ENCODE results near the gene CTNNA3. TPM values are rescaled to one million over a fixed set of nuclear protein-coding genes. Genes with fewer than 3 reads are reported as not detected.
"Not testable (repeated sequence)": the region's sequence is repeated elsewhere in the genome, so short reads cannot be mapped to it uniquely, and the experiment has no call there.

The CTNNA3 gene
- total RNA-seq, 1 donor from 2014 or later, result 0.92 TPM

DNA sequence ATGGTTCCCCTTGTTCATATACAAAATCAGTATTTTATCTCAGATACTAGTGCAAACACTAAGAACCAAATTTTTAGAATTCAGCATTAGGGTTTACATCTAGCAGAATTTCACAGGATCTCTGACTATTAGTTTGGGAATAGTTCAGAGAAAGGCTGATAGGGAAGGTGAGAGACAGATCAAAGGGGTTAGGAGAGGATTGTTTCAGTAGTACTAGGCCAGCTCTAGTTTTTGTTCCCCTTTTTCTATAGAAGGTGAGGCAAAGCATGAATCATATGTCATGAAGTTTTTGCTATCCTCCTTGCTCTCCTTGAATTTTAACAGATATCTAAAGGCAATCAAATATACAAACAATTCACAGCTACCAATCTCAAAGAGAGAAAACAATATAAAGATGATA, 26.1 kb upstream of the CTNNA3 start:
- Mint-ChIP-seq H3K9me3 (ENCODE audit: low read depth) (no peaks in the 10 kb centered on the region), H3K27ac (ENCODE audit: unreplicated experiment) (no peak overlapping the region), H3K27me3 (ENCODE audit: low read depth) (peaks cover 29% of the 10 kb centered on the region), H3K4me3 (ENCODE audit: unreplicated experiment) (no peak overlapping the region), H3K4me1 (ENCODE audit: low read depth) (no peaks in the 10 kb centered on the region), H3K36me3 (ENCODE audit: low read depth) (no peaks in the 10 kb centered on the region)
- no peak for DNase-seq (ENCODE audit: low spot score)
- TF ChIP-seq, protein P1, sequence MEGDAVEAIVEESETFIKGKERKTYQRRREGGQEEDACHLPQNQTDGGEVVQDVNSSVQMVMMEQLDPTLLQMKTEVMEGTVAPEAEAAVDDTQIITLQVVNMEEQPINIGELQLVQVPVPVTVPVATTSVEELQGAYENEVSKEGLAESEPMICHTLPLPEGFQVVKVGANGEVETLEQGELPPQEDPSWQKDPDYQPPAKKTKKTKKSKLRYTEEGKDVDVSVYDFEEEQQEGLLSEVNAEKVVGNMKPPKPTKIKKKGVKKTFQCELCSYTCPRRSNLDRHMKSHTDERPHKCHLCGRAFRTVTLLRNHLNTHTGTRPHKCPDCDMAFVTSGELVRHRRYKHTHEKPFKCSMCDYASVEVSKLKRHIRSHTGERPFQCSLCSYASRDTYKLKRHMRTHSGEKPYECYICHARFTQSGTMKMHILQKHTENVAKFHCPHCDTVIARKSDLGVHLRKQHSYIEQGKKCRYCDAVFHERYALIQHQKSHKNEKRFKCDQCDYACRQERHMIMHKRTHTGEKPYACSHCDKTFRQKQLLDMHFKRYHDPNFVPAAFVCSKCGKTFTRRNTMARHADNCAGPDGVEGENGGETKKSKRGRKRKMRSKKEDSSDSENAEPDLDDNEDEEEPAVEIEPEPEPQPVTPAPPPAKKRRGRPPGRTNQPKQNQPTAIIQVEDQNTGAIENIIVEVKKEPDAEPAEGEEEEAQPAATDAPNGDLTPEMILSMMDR (IDR thresholded peaks at IDR 0.05), result no peak

DNA sequence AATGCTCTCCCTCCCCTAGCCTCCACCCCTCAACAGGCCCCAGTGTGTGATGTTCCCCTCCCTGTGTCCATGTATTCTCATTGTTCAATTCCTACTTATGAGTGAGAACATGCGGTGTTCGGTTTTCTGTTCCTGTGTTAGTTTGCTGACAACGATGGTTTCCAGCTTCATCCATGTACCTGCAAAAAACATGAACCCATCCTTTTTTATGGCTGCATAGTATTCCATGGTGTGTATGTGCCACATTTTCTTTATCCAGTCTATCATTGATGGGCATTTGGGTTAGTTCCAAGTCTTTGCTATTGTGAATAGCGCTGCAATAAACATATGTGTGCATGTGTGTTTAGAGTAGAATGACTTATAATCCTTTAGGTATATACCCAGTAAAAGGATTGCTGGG, 20.5 kb upstream of the CTNNA3 start:
- H3K36me3 Mint-ChIP-seq (ENCODE audit: low read depth); H3K27ac Mint-ChIP-seq (ENCODE audit: unreplicated experiment); H3K4me3 Mint-ChIP-seq (ENCODE audit: unreplicated experiment); H3K9me3 Mint-ChIP-seq (ENCODE audit: low read depth); DNase-seq (ENCODE audit: low spot score); H3K4me1 Mint-ChIP-seq (ENCODE audit: low read depth): not testable (repeated sequence)
- H3K27me3 Mint-ChIP-seq (ENCODE audit: low read depth), result peaks cover 25% of the 10 kb centered on the region

DNA sequence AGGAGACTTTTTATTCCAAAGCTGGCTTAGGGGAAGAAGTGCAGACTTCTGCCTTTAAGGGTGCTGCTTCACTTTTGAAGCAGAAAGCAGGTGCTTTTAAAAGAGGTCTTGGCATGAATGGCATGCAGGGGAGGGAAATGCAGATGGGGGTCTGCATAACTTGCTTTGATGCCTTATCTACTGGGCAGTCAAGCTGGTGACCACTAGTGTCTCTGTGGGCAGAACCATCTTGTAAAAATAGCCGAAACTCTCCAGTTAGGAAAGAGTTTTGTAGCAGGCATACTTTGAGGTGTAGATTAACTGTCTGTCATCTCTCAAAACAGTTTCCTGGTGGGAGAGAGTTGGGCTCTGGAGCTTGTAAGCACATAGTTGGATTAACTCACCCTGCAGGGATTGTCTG, 9.9 kb upstream of the CTNNA3 start:
- Mint-ChIP-seq H3K9me3 (ENCODE audit: low read depth) (peaks cover 18% of the 10 kb centered on the region), H3K36me3 (ENCODE audit: low read depth) (peaks cover 5% of the 10 kb centered on the region), H3K4me3 (ENCODE audit: unreplicated experiment) (no peak overlapping the region), H3K27ac (ENCODE audit: unreplicated experiment) (no peak overlapping the region), H3K4me1 (ENCODE audit: low read depth) (peaks cover 6% of the 10 kb centered on the region), H3K27me3 (ENCODE audit: low read depth) (peaks cover 18% of the 10 kb centered on the region)
- no peak for DNase-seq (ENCODE audit: low spot score)
- TF ChIP-seq, protein P1 (IDR thresholded peaks at IDR 0.05), result no peak

DNA sequence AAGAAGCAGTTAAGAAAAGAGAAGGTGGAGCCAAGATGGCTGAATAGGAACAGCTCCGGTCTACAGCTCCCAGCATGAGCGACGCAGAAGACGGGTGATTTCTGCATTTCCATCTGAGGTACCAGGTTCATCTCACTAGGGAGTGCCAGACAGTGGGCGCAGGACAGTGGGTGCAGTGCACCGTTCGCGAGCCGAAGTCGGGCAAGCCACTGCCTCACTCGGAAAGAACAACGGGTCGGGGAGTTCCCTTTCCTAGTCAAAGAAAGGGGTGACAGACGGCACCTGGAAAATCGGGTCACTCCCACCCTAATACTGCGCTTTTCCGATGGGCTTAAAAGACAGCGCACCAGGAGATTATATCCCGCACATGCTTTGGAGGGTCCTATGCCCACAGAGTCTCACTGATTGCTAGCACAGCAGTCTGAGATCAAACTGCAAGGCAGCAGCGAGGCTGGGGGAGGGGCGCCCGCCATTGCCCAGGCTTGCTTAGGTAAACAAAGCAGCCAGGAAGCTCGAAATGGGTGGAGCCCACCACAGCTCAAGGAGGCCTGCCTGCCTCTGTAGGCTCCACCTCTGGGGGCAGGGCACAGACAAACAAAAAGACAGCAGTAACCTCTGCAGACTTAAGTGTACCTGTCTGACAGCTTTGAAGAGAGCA, 3.7 kb upstream of the CTNNA3 start:
- not testable (repeated sequence) for H3K4me3 Mint-ChIP-seq (ENCODE audit: unreplicated experiment); H3K27ac Mint-ChIP-seq (ENCODE audit: unreplicated experiment); H3K36me3 Mint-ChIP-seq (ENCODE audit: low read depth); DNase-seq (ENCODE audit: low spot score); H3K4me1 Mint-ChIP-seq (ENCODE audit: low read depth)
- Mint-ChIP-seq H3K9me3 (ENCODE audit: low read depth) (peaks cover 21% of the 10 kb centered on the region), H3K27me3 (ENCODE audit: low read depth) (peaks cover 28% of the 10 kb centered on the region)

DNA sequence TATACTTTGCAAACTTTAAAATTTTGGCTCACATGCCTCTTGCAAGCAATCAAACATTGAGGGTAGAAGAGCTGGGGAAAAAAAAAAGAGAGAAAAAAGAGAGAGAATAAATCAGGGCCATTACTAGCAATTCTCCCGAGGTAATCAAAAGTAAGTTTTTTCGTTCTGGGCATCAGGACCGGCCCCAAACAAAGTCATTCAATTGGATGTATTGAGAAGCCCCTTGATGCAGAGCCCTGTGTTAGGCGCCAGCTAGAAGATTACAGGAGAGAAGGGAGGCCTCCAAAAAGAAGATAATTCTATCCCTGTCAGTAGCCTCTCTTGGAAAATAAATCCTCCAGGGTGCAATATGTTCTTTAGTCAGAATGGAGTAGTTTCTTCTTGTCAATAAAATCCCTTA, 2.2 kb upstream of the CTNNA3 start:
- no peak for DNase-seq (ENCODE audit: low spot score)
- TF ChIP-seq, protein P1 (IDR thresholded peaks at IDR 0.05), result no peak
- H3K27ac Mint-ChIP-seq (ENCODE audit: unreplicated experiment), result no peak overlapping the region
- H3K27me3 Mint-ChIP-seq (ENCODE audit: low read depth), result peaks cover 30% of the 10 kb centered on the region
- peaks cover 18% of the 10 kb centered on the region for H3K9me3 Mint-ChIP-seq (ENCODE audit: low read depth)
- no peak overlapping the region for H3K4me3 Mint-ChIP-seq (ENCODE audit: unreplicated experiment)
- peaks cover 8% of the 10 kb centered on the region for H3K4me1 Mint-ChIP-seq (ENCODE audit: low read depth)
- peaks cover 6% of the 10 kb centered on the region for H3K36me3 Mint-ChIP-seq (ENCODE audit: low read depth)

DNA sequence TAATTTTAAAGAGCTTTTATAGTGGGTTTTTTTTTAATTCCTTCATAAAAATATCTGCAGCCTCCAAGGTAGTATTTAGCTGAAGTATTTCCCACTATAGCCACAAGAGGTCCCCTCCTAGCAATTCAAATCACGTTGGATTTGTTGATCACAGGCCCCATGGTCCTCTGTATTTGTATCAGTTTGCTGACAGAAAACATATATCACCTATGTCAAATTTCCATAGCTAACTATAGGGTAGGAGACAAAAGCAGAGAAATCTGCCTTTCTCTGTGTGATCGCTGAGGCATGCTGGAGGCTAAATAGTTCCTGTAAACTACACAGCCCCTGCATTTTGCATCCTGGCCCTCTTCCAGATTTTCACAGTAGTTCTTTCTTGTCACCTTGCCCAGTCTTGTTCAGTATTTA, 1.7 kb upstream of the CTNNA3 start:
- Mint-ChIP-seq H3K9me3 (ENCODE audit: low read depth) (peaks cover 16% of the 10 kb centered on the region), H3K27me3 (ENCODE audit: low read depth) (peaks cover 28% of the 10 kb centered on the region), H3K36me3 (ENCODE audit: low read depth) (peaks cover 5% of the 10 kb centered on the region), H3K27ac (ENCODE audit: unreplicated experiment) (no peak overlapping the region), H3K4me3 (ENCODE audit: unreplicated experiment) (no peak overlapping the region), H3K4me1 (ENCODE audit: low read depth) (peaks cover 8% of the 10 kb centered on the region)
- DNase-seq (ENCODE audit: low spot score), result no peak
- TF ChIP-seq, protein P1 (IDR thresholded peaks at IDR 0.05), result peak; percentile 86
